Ectodermal cell (in vitro differentiated cells): ENCODE data around the gene TMIGD2.
"Not testable (repeated sequence)": the region's sequence is repeated elsewhere in the genome, so short reads cannot be mapped to it uniquely, and the experiment has no call there.

Experiments
- H3K27ac ChIP-seq: 2 replicates; pipeline ENCODE4 v1.7.0; 2013; ENCODE audit warnings: mild to moderate bottlenecking, low read depth, low read length; ENCODE audit not compliant: insufficient read depth, poor library complexity, severe bottlenecking
- H3K27me3 ChIP-seq: 2 replicates; pipeline ENCODE4 v1.7.0; 2013; ENCODE audit warnings: mild to moderate bottlenecking, low read length; ENCODE audit not compliant: insufficient read depth, control insufficient read depth, poor library complexity, severe bottlenecking
- H3K36me3 ChIP-seq: one replicate; pipeline ENCODE4 v1.7.0; 2013; ENCODE audit warnings: low read length; ENCODE audit not compliant: control insufficient read depth, insufficient read depth
- H3K4me1 ChIP-seq: one replicate; pipeline ENCODE4 v1.7.0; 2013; ENCODE audit warnings: low read length; ENCODE audit not compliant: control insufficient read depth, insufficient read depth
- H3K4me3 ChIP-seq: 2 replicates; pipeline ENCODE4 v1.7.0; 2013; ENCODE audit warnings: low read depth, low read length, control low read depth; ENCODE audit not compliant: insufficient read depth
- H3K9me3 ChIP-seq: 2 replicates; pipeline ENCODE4 v1.7.0; 2013; ENCODE audit warnings: mild to moderate bottlenecking, low read length, moderate library complexity; ENCODE audit not compliant: control insufficient read depth
- WGBS, 2 experiments: methylation state at CpG; one replicate each; pipeline ENCODE4 v1.1.7; 2013; ENCODE audit warnings: missing lambda C conversion rate in 2 of 2; 5-methylcytosine and 5-hydroxymethylcytosine counted together

Gene TMIGD2

DNA sequence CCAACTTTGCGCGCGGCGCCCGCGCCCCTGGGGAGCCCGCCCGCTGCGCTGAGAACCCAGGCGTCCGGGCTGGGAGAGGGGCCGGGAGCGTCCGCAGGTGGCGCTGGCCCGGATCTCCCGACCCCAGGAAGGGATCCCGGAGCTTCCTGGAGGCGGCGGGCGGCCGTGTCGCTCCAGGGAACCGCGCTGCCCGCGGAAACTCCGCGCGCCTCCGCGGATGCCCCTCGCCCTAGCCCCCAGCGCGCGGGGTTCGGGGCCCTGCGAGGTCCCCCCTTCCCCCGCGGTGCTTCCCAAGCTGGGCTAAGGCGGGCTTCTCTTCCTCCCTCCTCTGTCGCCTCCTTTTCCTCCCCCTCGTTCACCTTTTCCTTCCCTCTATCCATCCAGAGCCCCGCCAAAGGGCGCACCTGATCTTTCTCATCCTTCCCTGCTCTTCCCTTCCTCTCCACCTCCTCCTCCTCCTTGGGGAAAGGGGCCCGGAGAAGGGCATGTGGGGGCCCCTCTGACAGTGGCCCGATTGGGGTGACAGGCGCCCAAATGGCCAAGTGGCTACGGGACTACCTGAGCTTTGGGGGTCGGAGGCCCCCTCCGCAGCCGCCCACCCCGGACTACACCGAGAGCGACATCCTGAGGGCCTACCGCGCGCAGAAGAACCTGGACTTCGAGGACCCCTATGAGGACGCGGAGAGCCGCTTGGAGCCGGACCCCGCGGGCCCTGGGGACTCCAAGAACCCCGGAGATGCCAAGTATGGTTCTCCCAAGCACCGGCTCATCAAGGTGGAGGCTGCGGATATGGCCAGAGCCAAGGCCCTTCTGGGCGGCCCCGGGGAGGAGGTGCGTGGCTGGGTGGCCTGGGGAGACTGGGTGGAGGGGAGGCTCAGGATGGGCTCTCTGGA is 22.4 kb downstream of the TMIGD2 start:
- Histone ChIP-seq H3K27ac (no peak overlapping the region), H3K4me3 (peak overlapping the region; percentile 38), H3K27me3 (peaks cover 67% of the 10 kb centered on the region), H3K36me3 (no peaks in the 10 kb centered on the region), H3K4me1 (peaks cover 16% of the 10 kb centered on the region), H3K9me3 (no peaks in the 10 kb centered on the region)
- whole genome bisulfite sequencing, 2 experiments, result 5% methylated on average over 71 of the region's 71 CpGs

DNA sequence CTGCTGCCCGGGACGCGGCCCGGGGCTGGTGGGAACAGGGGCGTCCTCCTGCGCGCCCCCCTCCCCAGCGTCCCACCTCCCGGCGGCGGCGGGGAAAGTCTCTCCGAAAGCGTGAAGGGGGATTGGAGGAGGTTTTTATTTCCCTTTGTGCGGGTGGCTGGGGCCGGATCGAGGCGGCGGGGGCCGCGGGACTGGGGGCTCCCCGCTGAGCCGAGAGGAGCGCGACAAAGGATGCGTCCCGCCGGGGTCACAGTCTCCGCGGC is 23.0 kb downstream of the TMIGD2 start:
- Histone ChIP-seq H3K27ac (no peak overlapping the region), H3K9me3 (no peaks in the 10 kb centered on the region), H3K4me3 (peak overlapping the region; percentile 38), H3K4me1 (peaks cover 16% of the 10 kb centered on the region), H3K36me3 (no peaks in the 10 kb centered on the region), H3K27me3 (peaks cover 62% of the 10 kb centered on the region)
- 0% methylated on average over 30 of the region's 30 CpGs for WGBS, 2 experiments

DNA sequence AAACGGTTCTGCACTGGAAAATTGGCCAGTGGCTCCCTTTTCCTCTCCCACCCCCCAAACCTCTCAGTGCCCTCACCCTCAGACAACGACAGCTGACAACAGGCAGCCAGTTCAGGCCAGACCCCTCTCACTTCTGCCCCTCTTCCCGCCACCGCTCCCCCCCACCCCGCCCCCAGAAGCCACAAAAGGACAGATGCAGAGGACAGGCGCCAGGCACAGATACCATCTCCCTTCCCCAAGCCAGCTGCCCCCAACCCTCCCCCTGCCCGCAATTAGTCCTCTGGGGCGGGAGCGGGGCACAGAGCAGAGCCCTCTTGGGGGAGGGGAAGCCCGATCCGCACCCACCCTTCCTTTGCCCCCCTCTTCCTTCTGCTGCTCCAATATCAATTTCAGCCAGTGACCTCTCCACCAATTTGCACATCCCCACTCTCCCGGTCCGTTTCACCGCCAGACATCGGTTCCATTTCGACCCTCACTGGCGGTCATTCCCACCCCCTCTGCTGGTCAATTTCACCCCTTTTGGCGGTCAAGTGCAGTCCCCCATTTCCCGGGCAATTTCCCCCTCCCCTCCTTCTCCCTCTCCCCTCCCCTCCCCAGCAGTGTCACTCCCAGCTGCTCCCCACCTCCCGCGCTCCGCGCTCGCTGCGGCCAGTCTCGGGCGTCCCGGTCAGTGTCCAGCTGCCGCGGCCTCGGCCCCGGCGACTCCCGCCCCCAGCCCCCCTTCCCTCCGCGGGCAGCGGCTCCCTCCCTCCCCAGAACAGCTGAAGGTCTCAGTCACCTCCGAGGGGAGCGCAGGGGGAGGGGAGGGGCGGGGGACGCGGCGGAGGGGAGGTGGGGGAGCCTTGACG is 23.5 kb downstream of the TMIGD2 start, which contains the start of gene SHD:
Gene SHD, plus strand, starts transcription at position 848 of the 848 bp plus-strand sequence. CDS start 798 bp downstream, outside the sequence.
- Histone ChIP-seq H3K4me1 (peaks cover 16% of the 10 kb centered on the region), H3K36me3 (no peaks in the 10 kb centered on the region), H3K4me3 (peak within 1 kb of the TSS; percentile 38), H3K9me3 (no peaks in the 10 kb centered on the region), H3K27me3 (peaks cover 62% of the 10 kb centered on the region), H3K27ac (no peak within 1 kb of the TSS)
- 1 to 2% methylated on average over 41 to 44 of the region's 44 CpGs for WGBS, 2 experiments

DNA sequence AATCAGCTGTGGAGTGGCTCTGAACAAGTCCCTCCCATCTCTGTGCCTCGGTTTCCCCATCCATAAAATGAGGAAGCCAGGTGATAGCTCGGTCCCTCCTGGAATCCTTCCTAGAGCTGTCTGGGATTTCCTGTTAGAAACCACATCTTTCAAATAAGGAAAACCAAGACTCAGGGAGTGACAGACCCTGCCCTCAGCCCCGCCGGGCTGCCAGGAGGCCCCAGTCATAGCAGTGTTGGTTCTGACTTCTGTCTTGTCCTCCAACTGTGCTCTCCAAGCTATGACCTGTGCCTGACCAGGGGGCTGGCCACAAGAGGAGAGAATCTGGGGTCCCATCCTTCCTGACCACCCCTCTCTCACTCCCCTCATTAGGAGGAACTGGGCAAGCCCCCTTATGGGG is 24.2 kb downstream of the TMIGD2 start:
- Histone ChIP-seq H3K4me3 (no peak overlapping the region), H3K27ac (no peak overlapping the region)
- 39 to 47% methylated on average over 4 of the region's 4 CpGs for WGBS, 2 experiments

GRCh38 chr19:4277191-4277696 is 24.9 kb downstream of the TMIGD2 start:
- Histone ChIP-seq H3K27ac (no peak overlapping the region), H3K4me1 (peaks cover 16% of the 10 kb centered on the region), H3K9me3 (no peaks in the 10 kb centered on the region), H3K27me3 (peaks cover 52% of the 10 kb centered on the region), H3K36me3 (no peaks in the 10 kb centered on the region), H3K4me3 (no peak overlapping the region)
- 50 to 52% methylated on average over 16 of the region's 16 CpGs for WGBS, 2 experiments

More for the DNA sequence above, 24.2 kb downstream of the TMIGD2 start:
- peaks cover 60% of the 10 kb centered on the region for H3K27me3 ChIP-seq
- H3K36me3 ChIP-seq, result no peaks in the 10 kb centered on the region
- H3K4me1 ChIP-seq, result peaks cover 16% of the 10 kb centered on the region
- H3K9me3 ChIP-seq, result no peaks in the 10 kb centered on the region

DNA sequence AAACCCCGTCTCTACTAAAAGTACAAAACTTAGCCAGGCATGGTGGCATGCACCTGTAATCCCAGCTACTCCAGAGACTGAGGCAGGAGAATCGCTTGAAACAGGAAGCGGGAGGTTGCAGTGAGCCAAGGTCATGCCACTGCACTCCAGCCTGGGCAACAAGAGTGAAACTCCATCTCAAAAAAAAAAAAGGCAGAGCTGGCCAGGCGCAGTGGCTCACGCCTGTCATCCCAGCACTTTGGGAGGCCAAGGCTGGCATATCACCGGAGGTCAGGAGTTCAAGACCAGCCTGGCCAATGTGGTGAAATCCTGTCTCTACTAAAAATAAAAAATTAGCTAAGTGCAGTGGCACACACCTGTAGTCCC is 27.9 kb downstream of the TMIGD2 start:
- H3K27ac ChIP-seq, H3K4me3 ChIP-seq, H3K9me3 ChIP-seq, H3K4me1 ChIP-seq, H3K36me3 ChIP-seq: not testable (repeated sequence)
- H3K27me3 ChIP-seq, result peaks cover 23% of the 10 kb centered on the region
- 88 to 95% methylated on average over 6 of the region's 6 CpGs for WGBS, 2 experiments

- no peak overlapping the region for H3K4me3 ChIP-seq
- peaks cover 4% of the 10 kb centered on the region for H3K36me3 ChIP-seq
- H3K9me3 ChIP-seq, result no peaks in the 10 kb centered on the region
- no peaks in the 10 kb centered on the region for H3K4me1 ChIP-seq
- H3K27me3 ChIP-seq, result peaks cover 9% of the 10 kb centered on the region
- H3K27ac ChIP-seq, result no peak overlapping the region
- WGBS, 2 experiments, result 75 to 76% methylated on average over 10 of the region's 10 CpGs
These were observed 29.3 kb downstream of the TMIGD2 start for GRCh38 chr19:4272894-4273293.

DNA sequence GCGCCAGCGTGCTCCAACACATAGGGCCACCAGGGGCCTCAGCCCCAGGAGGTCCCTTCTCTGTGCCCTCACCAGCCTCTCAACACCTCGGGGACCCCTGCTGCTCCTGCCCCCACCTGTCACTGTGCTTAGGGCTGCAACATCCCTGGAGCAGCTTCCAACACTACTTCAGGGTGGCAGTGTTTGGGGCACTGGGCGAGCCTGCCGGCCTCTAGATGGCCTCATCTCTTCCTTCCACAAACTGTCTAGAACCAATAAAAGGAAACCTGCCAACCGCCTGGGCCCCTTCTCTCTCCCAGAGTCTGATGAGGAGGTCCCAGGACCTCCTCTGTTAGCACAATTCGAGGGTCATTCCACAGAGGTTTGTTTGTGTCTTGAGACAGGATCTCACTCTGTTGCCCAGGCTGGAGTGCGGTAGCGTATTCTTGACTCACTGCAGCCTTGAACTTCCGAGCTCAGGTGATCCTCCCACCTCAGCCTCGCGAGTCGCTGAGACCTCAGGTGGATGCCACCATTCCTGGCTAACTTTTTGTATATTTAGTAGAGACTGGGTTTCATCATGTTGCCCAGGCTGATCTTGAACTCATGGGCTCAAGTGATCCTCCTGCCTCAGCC is 33.3 kb downstream of the TMIGD2 start:
- no peak overlapping the region for H3K27ac ChIP-seq

GRCh38 chr19:4267901-4268815 is 34.0 kb downstream of the TMIGD2 start:
- H3K4me3 ChIP-seq, result no peak overlapping the region
- H3K4me1 ChIP-seq, result no peaks in the 10 kb centered on the region
- H3K27ac ChIP-seq, result no peak overlapping the region
- H3K9me3 ChIP-seq, result no peaks in the 10 kb centered on the region
- peaks cover 7% of the 10 kb centered on the region for H3K36me3 ChIP-seq
- WGBS, 2 experiments, result 95 to 96% methylated on average over 30 of the region's 30 CpGs
- H3K27me3 ChIP-seq, result no peaks in the 10 kb centered on the region

More for the DNA sequence above, 33.3 kb downstream of the TMIGD2 start:
- WGBS, 2 experiments, result 93% methylated on average over 13 of the region's 13 CpGs
- no peak overlapping the region for H3K4me3 ChIP-seq
- H3K36me3 ChIP-seq, result peaks cover 4% of the 10 kb centered on the region
- H3K27me3 ChIP-seq, result no peaks in the 10 kb centered on the region
- no peaks in the 10 kb centered on the region for H3K4me1 ChIP-seq
- H3K9me3 ChIP-seq, result no peaks in the 10 kb centered on the region
